ENCODE measurements around the gene LRRC10B.

LRRC10B gene

DNA sequence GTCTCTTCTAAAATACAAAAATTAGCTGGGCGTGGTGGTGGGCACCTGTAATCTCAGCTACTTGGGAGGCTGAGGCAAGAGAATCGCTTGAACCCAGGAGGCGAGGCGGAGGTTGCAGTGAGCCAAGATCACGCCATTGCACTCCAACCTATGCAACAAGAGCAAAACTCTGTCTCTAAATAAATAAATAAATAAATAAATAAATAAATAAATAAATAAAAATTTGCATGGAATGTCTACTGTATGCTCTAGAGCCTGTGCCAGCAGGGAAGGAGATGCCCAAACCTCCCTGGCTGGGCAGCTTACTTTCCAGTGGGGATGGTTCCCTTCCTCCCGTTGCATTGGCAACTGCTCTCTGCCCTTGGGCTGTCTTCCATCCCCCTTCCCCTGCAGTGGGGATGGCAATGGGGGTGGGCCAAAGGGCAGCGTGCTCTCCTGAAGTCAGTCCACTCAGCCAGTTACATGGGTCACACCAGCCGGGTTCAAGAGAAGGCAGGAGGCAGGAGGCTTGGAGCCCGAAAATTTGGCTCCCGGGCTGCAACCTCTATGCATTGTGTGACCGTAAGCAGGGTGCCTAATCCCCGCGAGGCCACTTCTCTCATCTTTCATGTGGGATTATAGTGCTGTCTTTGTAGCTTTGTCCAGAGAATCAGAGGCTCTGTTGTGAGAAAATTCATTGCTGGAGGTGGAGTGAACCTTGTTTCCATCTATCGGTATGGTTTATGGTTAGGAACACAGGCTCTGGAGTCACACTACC, 1.4 kb upstream of the LRRC10B start:
- Histone ChIP-seq H3K27me3 (ENCODE audit: insufficient read depth, poor library complexity, severe bottlenecking) (peaks cover 31% of the 10 kb centered on the region), H3K9me3 (ENCODE audit: severe bottlenecking) (no peaks in the 10 kb centered on the region), H3K4me1 (ENCODE audit: insufficient read depth, poor library complexity, severe bottlenecking) (no peaks in the 10 kb centered on the region), H3K27ac (ENCODE audit: poor library complexity, severe bottlenecking) (no peak overlapping the region), H3K36me3 (ENCODE audit: low read depth) (no peaks in the 10 kb centered on the region), H3K4me3 (ENCODE audit: severe bottlenecking) (no peak overlapping the region)
- TF ChIP-seq, protein P1, sequence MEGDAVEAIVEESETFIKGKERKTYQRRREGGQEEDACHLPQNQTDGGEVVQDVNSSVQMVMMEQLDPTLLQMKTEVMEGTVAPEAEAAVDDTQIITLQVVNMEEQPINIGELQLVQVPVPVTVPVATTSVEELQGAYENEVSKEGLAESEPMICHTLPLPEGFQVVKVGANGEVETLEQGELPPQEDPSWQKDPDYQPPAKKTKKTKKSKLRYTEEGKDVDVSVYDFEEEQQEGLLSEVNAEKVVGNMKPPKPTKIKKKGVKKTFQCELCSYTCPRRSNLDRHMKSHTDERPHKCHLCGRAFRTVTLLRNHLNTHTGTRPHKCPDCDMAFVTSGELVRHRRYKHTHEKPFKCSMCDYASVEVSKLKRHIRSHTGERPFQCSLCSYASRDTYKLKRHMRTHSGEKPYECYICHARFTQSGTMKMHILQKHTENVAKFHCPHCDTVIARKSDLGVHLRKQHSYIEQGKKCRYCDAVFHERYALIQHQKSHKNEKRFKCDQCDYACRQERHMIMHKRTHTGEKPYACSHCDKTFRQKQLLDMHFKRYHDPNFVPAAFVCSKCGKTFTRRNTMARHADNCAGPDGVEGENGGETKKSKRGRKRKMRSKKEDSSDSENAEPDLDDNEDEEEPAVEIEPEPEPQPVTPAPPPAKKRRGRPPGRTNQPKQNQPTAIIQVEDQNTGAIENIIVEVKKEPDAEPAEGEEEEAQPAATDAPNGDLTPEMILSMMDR (IDR thresholded peaks at IDR 0.05; ENCODE audit: poor library complexity, severe bottlenecking), result no peak
- no peak for ATAC-seq (ENCODE audit: low read depth)
- no peak for DNase-seq (ENCODE audit: low spot score)

DNA sequence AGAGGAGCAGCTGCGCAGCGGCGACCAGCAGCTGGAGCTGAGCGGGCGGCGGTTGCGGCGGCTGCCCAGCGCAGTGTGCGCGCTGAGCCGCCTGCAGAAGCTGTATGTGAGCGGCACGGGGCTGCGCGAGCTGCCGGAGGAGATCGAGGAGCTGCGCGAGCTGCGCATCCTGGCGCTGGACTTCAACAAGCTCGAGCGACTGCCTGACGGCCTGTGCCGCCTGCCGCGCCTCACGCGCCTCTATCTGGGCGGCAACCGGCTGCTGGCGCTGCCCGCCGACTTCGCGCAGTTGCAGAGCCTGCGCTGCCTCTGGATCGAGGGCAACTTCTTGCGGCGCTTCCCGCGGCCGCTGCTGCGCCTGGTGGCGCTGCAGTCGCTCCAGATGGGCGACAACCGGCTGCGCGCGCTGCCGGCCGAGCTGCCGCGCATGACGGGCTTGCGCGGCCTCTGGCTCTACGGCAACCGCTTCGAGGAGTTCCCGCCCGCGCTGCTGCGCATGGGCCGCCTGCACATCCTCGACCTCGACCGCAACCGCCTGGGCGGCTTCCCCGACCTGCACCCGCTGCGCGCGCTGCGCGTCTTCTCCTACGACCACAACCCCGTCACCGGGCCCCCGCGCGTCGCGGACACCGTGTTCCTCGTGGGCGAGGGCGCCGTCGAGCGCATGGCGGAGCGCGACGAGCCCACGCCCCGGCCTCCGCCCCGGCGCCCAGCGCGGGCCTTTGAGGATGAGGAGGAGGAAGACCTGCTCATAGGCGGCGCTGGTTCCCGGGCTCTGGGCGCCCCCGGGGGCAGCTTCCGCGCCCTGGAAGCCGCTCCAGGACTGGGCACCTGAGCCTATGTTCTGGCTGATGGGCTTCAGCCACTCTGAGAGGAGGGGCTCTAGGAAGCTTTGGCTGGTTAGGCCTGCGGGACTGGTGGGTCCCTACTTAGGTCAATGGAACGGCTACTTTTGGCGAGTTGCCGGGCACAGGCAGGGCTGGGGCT, 787 bp downstream of the LRRC10B start:
- TF ChIP-seq, protein P1 (IDR thresholded peaks at IDR 0.05; ENCODE audit: poor library complexity, severe bottlenecking), result peak; percentile 73
- DNase-seq (ENCODE audit: low spot score), result no peak
- Histone ChIP-seq H3K27ac (ENCODE audit: poor library complexity, severe bottlenecking) (no peak overlapping the region), H3K27me3 (ENCODE audit: insufficient read depth, poor library complexity, severe bottlenecking) (peaks cover 31% of the 10 kb centered on the region), H3K36me3 (ENCODE audit: low read depth) (no peaks in the 10 kb centered on the region), H3K9me3 (ENCODE audit: severe bottlenecking) (no peaks in the 10 kb centered on the region), H3K4me1 (ENCODE audit: insufficient read depth, poor library complexity, severe bottlenecking) (no peaks in the 10 kb centered on the region), H3K4me3 (ENCODE audit: severe bottlenecking) (peak overlapping the region; percentile 6)
- peak; percentile 82 for ATAC-seq (ENCODE audit: low read depth)

DNA sequence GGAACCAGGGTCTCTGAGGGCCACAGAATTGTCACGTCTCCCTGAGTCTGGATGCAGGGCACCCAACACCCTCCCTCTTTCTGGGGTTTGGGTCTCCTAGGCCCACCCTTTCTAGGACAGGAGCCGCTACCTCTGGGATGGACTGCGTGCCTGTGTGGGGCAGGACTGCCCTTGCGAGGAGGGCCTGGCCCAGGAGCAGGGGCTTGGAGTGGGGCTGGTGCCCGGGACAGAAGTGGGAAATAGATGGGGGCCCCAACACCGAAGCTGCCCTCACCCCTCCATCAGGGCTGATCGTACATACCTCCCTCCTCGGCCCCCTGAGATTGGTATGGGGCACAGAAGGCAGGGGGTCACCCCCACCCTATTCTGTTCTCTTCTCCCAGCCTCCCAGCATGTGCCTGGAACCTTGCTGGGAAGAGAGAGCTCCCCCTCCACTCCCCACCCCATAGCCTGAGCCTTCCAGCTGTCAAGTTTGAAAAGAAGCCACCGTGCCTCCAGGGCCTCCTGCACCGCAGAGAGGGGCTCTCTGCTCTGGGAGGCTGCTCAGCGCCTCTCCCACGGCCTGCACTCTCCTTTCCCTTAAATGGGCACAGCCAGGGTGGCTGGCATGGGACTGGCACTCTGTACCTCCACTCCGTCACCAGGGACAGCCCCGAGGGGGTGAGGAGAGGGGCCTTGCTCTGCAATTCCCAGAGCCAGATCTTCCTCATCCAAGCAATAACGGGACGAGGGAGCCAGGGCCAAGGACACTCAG, 1.8 kb downstream of the LRRC10B start:
- TF ChIP-seq, protein P1 (IDR thresholded peaks at IDR 0.05; ENCODE audit: poor library complexity, severe bottlenecking), result no peak
- H3K27ac ChIP-seq (ENCODE audit: poor library complexity, severe bottlenecking), result no peak overlapping the region
- H3K4me3 ChIP-seq (ENCODE audit: severe bottlenecking), result no peak overlapping the region
- no peaks in the 10 kb centered on the region for H3K36me3 ChIP-seq (ENCODE audit: low read depth)
- no peaks in the 10 kb centered on the region for H3K4me1 ChIP-seq (ENCODE audit: insufficient read depth, poor library complexity, severe bottlenecking)
- H3K9me3 ChIP-seq (ENCODE audit: severe bottlenecking), result no peaks in the 10 kb centered on the region
- ATAC-seq (ENCODE audit: low read depth), result no peak
- H3K27me3 ChIP-seq (ENCODE audit: insufficient read depth, poor library complexity, severe bottlenecking), result peaks cover 31% of the 10 kb centered on the region
- DNase-seq (ENCODE audit: low spot score), result no peak

DNA sequence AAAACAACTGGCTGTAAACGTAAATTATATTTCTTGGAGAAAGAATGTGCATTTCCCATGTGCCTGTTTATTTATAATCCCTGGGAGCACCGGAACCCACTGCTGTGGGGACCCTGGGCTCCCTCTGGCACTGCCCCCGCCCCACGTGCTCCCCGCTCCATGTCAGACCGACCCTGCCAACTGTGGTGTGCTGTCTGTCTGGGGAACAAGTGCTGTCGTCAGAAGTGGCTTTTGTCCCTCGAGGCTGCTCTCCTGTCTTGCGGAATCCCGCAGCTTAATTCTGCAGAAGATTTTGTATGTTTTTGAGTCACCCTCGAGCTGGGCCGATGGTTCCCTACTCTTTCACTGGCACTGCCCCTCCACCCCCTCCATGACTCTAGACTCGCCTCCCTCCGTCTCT, 2.4 kb downstream of the LRRC10B start:
- DNase-seq (ENCODE audit: low spot score), result no peak
- no peaks in the 10 kb centered on the region for H3K36me3 ChIP-seq (ENCODE audit: low read depth)
- TF ChIP-seq, protein P1 (IDR thresholded peaks at IDR 0.05; ENCODE audit: poor library complexity, severe bottlenecking), result no peak
- no peak overlapping the region for H3K4me3 ChIP-seq (ENCODE audit: severe bottlenecking)
- no peaks in the 10 kb centered on the region for H3K9me3 ChIP-seq (ENCODE audit: severe bottlenecking)
- H3K27me3 ChIP-seq (ENCODE audit: insufficient read depth, poor library complexity, severe bottlenecking), result peaks cover 31% of the 10 kb centered on the region
- H3K4me1 ChIP-seq (ENCODE audit: insufficient read depth, poor library complexity, severe bottlenecking), result no peaks in the 10 kb centered on the region
- H3K27ac ChIP-seq (ENCODE audit: poor library complexity, severe bottlenecking), result no peak overlapping the region
- ATAC-seq (ENCODE audit: low read depth), result no peak
